Hepatocyte (in vitro differentiated cells): Measurements from ENCODE around the gene PPEF1. TPM values are rescaled to one million over a fixed set of nuclear protein-coding genes. Genes with fewer than 3 reads are reported as not detected.
"Not testable (repeated sequence)": the region's sequence is repeated elsewhere in the genome, so short reads cannot be mapped to it uniquely, and the experiment has no call there.

Source experiments
- DNase-seq: peaks from one replicate; pipeline ENCODE4 v3.0.0-alpha.2; 2016; ENCODE audit warnings: low spot score
- H2AFZ ChIP-seq: fragments of 200-600 bp; sonication (generic); 2 replicates; pipeline ENCODE4 v1.6.0; 2016; ENCODE audit warnings: antibody characterized with exemption, mild to moderate bottlenecking
- H3K27ac ChIP-seq: fragments of 200-600 bp; sonication (generic); 2 replicates; pipeline ENCODE4 v1.5.1; 2016; ENCODE audit warnings: mild to moderate bottlenecking
- H3K27me3 ChIP-seq: fragments of 200-600 bp; sonication (generic); 2 replicates; pipeline ENCODE4 v1.6.1; 2016
- H3K36me3 ChIP-seq: fragments of 200-600 bp; sonication (generic); replicated peaks from 2 replicates; pipeline ENCODE4 v1.5.1; 2016; ENCODE audit warnings: low read depth; ENCODE audit not compliant: insufficient read depth
- H3K4me1 ChIP-seq: fragments of 200-600 bp; sonication (generic); 2 replicates; pipeline ENCODE4 v1.5.1; 2016; ENCODE audit warnings: mild to moderate bottlenecking, moderate library complexity; ENCODE audit not compliant: insufficient read depth
- H3K4me2 ChIP-seq: fragments of 200-600 bp; sonication (generic); 2 replicates; pipeline ENCODE4 v1.6.0; 2016
- H3K4me3 ChIP-seq: fragments of 200-600 bp; sonication (generic); 2 replicates; pipeline ENCODE4 v1.5.1; 2016; ENCODE audit warnings: mild to moderate bottlenecking
- H3K79me2 ChIP-seq: fragments of 200-600 bp; sonication (generic); 2 replicates; pipeline ENCODE4 v1.6.0; 2017; ENCODE audit warnings: mild to moderate bottlenecking
- H3K9me2 ChIP-seq: fragments of 200-600 bp; sonication (generic); replicated peaks from 2 replicates; pipeline ENCODE4 v1.6.0; 2017; ENCODE audit warnings: mild to moderate bottlenecking; ENCODE audit not compliant: insufficient read depth
- H3K9me3 ChIP-seq: fragments of 200-600 bp; sonication (generic); 2 replicates; pipeline ENCODE4 v1.5.1; 2016; ENCODE audit warnings: low read depth, mild to moderate bottlenecking
- H4K20me1 ChIP-seq: fragments of 200-600 bp; sonication (generic); 2 replicates; pipeline ENCODE4 v1.6.0; 2016; ENCODE audit warnings: mild to moderate bottlenecking; ENCODE audit not compliant: insufficient read depth, poor library complexity, severe bottlenecking
- EZH2 ChIP-seq: fragments of 200-600 bp; sonication (generic); IDR thresholded peaks from 2 replicates; pipeline ENCODE4 v1.6.1; 2016; ENCODE audit warnings: antibody characterized with exemption, mild to moderate bottlenecking, borderline replicate concordance
- EZH2phosphoT487 ChIP-seq: fragments of 200-600 bp; sonication (generic); IDR thresholded peaks from one replicate; pipeline ENCODE4 v1.6.1; 2018; ENCODE audit warnings: antibody characterized with exemption, mild to moderate bottlenecking, low read depth, moderate library complexity; ENCODE audit not compliant: unreplicated experiment, severe bottlenecking
- WGBS: methylation state at CpG from one replicate; pipeline ENCODE4 v1.1.6; 2016; ENCODE audit warnings: low lambda C conversion rate; ENCODE audit errors: missing lambda C conversion rate; 5-methylcytosine and 5-hydroxymethylcytosine counted together
- polyA plus RNA-seq: library from polyadenylated mRNA; unstranded; fragments of >200 nt; fragmentation: Nextera tagmentation; extraction: Ambion mirVana; gene quantifications from 2 replicates; pipeline ENCODE4 v1.2.1, GENCODE V29; 2016
- total RNA-seq: library from RNA; depleted of rRNA; stranded (reverse); fragments of >200 nt; gene quantifications from 2 replicates; pipeline ENCODE4 v1.2.3, GENCODE V29; 2014
- TF ChIP-seq, protein P1 (sequence below): fragments of 200-600 bp; sonication (generic); IDR thresholded peaks from 2 replicates; pipeline ENCODE4 v1.5.1; 2016; ENCODE audit warnings: antibody characterized with exemption, mild to moderate bottlenecking; ENCODE audit not compliant: poor library complexity

Gene PPEF1
- total and polyA plus RNA-seq, 2 experiments from 2014 or later: 0.22 to 3.1 TPM

DNA sequence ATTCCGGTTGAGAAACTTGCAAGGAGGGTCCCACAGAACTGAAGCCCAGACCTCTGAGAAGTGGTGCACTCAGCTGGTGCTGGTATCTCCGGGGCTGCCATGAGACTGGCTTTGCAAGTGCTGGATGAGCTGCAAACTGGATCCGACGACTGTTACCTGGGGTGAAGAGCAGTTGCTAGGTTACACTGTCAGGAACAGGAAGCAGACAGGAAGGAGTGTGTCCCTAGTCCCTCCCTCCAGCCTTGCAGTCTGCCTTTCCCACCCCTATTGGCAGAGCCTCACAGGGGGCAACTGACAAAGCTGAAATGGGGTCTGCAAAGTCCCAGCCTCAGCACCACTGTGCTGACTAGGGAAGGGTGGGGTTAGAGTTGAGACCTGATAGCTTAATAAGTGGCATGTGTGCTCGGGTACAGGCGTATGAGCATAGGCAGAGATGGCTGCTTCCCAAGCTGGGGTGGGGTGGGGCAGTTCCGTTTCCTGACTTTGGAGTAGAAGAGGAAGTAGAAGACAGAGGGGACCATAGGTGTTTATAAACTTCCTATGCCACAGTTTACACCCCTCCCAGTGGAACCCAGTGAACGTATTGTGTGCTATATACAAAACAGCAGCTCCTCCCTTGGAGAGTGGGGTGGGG, 18.0 kb downstream of the PPEF1 start:
- H3K27me3 ChIP-seq: no peaks in the 10 kb centered on the region
- H2AFZ ChIP-seq: no peak overlapping the region
- H3K4me3 ChIP-seq: no peak overlapping the region
- no peaks in the 10 kb centered on the region for H3K36me3 ChIP-seq
- no peak overlapping the region for H3K27ac ChIP-seq
- TF ChIP-seq EZH2phosphoT487: no peak
- TF ChIP-seq, protein P1, sequence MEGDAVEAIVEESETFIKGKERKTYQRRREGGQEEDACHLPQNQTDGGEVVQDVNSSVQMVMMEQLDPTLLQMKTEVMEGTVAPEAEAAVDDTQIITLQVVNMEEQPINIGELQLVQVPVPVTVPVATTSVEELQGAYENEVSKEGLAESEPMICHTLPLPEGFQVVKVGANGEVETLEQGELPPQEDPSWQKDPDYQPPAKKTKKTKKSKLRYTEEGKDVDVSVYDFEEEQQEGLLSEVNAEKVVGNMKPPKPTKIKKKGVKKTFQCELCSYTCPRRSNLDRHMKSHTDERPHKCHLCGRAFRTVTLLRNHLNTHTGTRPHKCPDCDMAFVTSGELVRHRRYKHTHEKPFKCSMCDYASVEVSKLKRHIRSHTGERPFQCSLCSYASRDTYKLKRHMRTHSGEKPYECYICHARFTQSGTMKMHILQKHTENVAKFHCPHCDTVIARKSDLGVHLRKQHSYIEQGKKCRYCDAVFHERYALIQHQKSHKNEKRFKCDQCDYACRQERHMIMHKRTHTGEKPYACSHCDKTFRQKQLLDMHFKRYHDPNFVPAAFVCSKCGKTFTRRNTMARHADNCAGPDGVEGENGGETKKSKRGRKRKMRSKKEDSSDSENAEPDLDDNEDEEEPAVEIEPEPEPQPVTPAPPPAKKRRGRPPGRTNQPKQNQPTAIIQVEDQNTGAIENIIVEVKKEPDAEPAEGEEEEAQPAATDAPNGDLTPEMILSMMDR: no peak
- no peak for TF ChIP-seq EZH2
- H3K4me1 ChIP-seq: no peaks in the 10 kb centered on the region
- DNase-seq: no peak
- H3K9me2 ChIP-seq: no peaks in the 10 kb centered on the region
- no peaks in the 10 kb centered on the region for H3K9me3 ChIP-seq
- H4K20me1 ChIP-seq: no peaks in the 10 kb centered on the region
- 65% methylated on average over 8 of the region's 8 CpGs for WGBS
- no peaks in the 10 kb centered on the region for H3K79me2 ChIP-seq
- H3K4me2 ChIP-seq: no peak overlapping the region

DNA sequence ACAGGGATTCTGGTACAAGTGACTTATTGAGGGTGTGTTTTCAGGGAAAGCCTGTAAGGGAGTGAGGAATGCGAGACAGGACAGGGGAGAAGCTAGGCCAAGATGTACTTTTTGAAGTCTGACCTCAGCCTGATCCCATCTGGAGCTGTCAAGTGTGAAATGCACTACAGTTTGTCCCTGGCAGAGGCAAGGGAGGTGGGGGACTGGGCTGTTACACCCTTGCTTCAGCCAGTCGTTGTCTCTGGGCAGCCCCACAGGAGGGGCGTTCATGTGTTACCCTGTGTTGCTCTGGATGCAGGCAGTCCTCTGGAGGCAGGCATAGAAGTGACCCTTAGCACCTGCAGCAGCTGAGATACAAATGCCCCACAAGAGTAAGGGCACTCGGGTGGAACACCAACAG, 25.8 kb downstream of the PPEF1 start:
- Histone ChIP-seq H3K27me3 (no peaks in the 10 kb centered on the region), H3K4me1 (no peaks in the 10 kb centered on the region), H3K4me3 (no peak overlapping the region), H3K27ac (no peak overlapping the region), H3K79me2 (no peaks in the 10 kb centered on the region), H2AFZ (no peak overlapping the region), H3K36me3 (no peaks in the 10 kb centered on the region), H3K4me2 (no peak overlapping the region), H3K9me2 (no peaks in the 10 kb centered on the region), H3K9me3 (no peaks in the 10 kb centered on the region), H4K20me1 (no peaks in the 10 kb centered on the region)
- TF ChIP-seq EZH2 (no peak), EZH2phosphoT487 (no peak)
- TF ChIP-seq, protein P1: no peak
- no peak for DNase-seq
- WGBS: 65% methylated on average over 4 of the region's 4 CpGs

DNA sequence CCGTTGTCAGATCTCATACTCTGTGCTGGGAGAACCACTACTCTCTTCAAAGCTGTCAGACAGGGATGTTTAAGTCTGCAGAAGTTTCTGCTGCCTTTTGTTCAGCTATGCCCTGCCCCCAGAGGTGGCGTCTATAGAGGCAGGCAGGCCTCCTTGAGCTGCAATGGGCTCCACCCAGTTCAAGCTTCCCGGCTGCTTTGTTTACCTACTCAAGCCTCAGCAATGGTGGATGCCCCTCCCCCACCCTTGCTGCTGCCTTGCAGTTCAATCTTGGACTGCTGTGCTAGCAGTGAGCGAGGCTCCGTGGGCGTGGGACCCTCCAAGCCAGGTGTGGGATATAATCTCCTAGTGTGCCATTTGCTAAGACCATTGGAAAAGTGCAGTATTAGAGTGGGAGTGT, 32.2 kb downstream of the PPEF1 start:
- not testable (repeated sequence) for DNase-seq, H3K4me3 ChIP-seq, H3K36me3 ChIP-seq, H2AFZ ChIP-seq, H3K4me2 ChIP-seq, H3K79me2 ChIP-seq, H3K9me3 ChIP-seq, H3K9me2 ChIP-seq, H4K20me1 ChIP-seq, H3K27me3 ChIP-seq, H3K27ac ChIP-seq, H3K4me1 ChIP-seq
- 76% methylated on average over 6 of the region's 6 CpGs for WGBS

DNA sequence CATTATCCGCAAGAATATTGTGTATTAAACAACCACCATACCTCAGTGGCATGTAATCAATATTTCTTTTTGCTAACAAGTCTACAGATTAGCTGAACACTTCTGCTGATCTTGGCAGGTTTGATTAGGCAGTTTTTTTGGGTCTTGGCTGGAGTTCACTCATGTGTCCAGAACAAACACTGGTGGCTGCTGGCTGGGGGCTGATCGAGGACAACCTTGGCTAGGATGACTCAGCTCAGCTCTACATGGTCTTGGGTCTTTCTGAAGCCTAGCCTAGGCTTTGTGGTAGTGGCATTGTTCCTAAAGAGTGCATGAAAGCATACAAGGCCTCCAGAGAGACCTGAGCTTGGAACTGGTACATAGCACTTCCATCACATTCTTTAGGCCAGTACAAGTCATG, 41.1 kb downstream of the PPEF1 start:
- no peaks in the 10 kb centered on the region for H3K9me3 ChIP-seq
- no peak overlapping the region for H2AFZ ChIP-seq
- no peak for TF ChIP-seq EZH2phosphoT487
- TF ChIP-seq, protein P1: no peak
- no peak for TF ChIP-seq EZH2
- no peak for DNase-seq
- H3K36me3 ChIP-seq: no peaks in the 10 kb centered on the region
- H4K20me1 ChIP-seq: no peaks in the 10 kb centered on the region
- no peaks in the 10 kb centered on the region for H3K4me1 ChIP-seq
- H3K79me2 ChIP-seq: no peaks in the 10 kb centered on the region
- no peak overlapping the region for H3K4me3 ChIP-seq
- no peaks in the 10 kb centered on the region for H3K9me2 ChIP-seq
- no peak overlapping the region for H3K4me2 ChIP-seq
- WGBS: 77% methylated on average over 2 of the region's 2 CpGs
- no peak overlapping the region for H3K27ac ChIP-seq
- no peaks in the 10 kb centered on the region for H3K27me3 ChIP-seq
